K562 (cell line): ENCODE data around the gene C4orf17. TPM values are rescaled to one million over a fixed set of nuclear protein-coding genes. Genes with fewer than 3 reads are reported as not detected.

Experiments
- CBX8 ChIP-seq: fragments of 200-600 bp; sonication (generic); IDR thresholded peaks from 2 replicates; pipeline ENCODE4 v1.6.1; 2012; ENCODE audit warnings: borderline replicate concordance, mixed run types, low read depth, mild to moderate bottlenecking, moderate library complexity, mixed read lengths, low read length, control low read depth, inconsistent platforms; ENCODE audit not compliant: poor library complexity, severe bottlenecking; ENCODE audit errors: extremely low read depth
- CHD1 ChIP-seq: fragments of 200-600 bp; sonication (generic); IDR thresholded peaks from one replicate; pipeline ENCODE4 v1.6.1; 2012; ENCODE audit warnings: mild to moderate bottlenecking, moderate library complexity, low read length, inconsistent platforms
- NFIX ChIP-seq: fragments of 250-450 bp; sonication (Bioruptor Pico); IDR thresholded peaks from 2 replicates; pipeline ENCODE4 v1.4.0; 2020; ENCODE audit warnings: low read depth, mild to moderate bottlenecking, moderate library complexity
- PTRF ChIP-seq: fragments of 450-650 bp; IDR thresholded peaks from 2 replicates; pipeline ENCODE4 v1.6.1; 2016; ENCODE audit warnings: mild to moderate bottlenecking, missing genetic modification characterization, missing compliant biosample characterization
- SIN3A ChIP-seq, 2 experiments: fragments of 150-350 bp in 1 of 2; IDR thresholded peaks; 2 replicates each; pipeline ENCODE4 v1.6.1; 2011 to 2016; ENCODE audit warnings: borderline replicate concordance in 2 of 2, low read depth in 2 of 2, low read length in 2 of 2, mild to moderate bottlenecking in 2 of 2, moderate library complexity in 2 of 2; ENCODE audit not compliant: control insufficient read depth in 1 of 2
- TEAD4 ChIP-seq, 2 experiments: sonication (generic) in 1 of 2; formaldehyde crosslinking in 1 of 2; IDR thresholded peaks; 2 replicates each; pipeline versions ENCODE4 v1.6.1 to v1.8.0; 2012 to 2022; ENCODE audit warnings: borderline replicate concordance in 1 of 2, inconsistent platforms in 1 of 2, low read length in 1 of 2, mild to moderate bottlenecking in 1 of 2, missing genetic modification reagents in 1 of 2
- THRAP3 ChIP-seq: fragments of 450-650 bp; IDR thresholded peaks from 2 replicates; pipeline ENCODE4 v1.6.1; 2016; ENCODE audit warnings: mild to moderate bottlenecking, inconsistent platforms, borderline replicate concordance
- ZFP1 ChIP-seq: fragments of 450-650 bp; formaldehyde crosslinking; IDR thresholded peaks from 2 replicates; pipeline ENCODE4 v1.4.0; 2020; ENCODE audit warnings: mild to moderate bottlenecking, mixed read lengths
- polyA plus RNA-seq, 8 experiments: library from polyadenylated mRNA; depleted of rRNA in 4 of 8; stranded (reverse) in 5 of 8; unstranded in 3 of 8; fragments of >200 nt; fragmentation: Nextera tagmentation in 2 of 8; fragmentation: Illumina TruSeq in 1 of 8; extraction: Ambion mirVana in 2 of 8; extraction: Trizol in 1 of 8; gene quantifications; 2 replicates each; pipeline versions ENCODE4 v1.2.1 to v1.2.3, GENCODE V29; 2011 to 2014; ENCODE audit warnings: inconsistent platforms in 1 of 8, missing spikeins in 1 of 8
- total RNA-seq, 7 experiments: library from RNA; depleted of rRNA in 6 of 7; stranded (reverse); fragments of >200 nt in 6 of 7; fragmentation: Illumina TruSeq in 2 of 7; extraction: Trizol in 2 of 7; gene quantifications; 2 replicates each; pipeline versions ENCODE4 v1.2.1 to v1.2.3, GENCODE V29; 2011 to 2021; ENCODE audit warnings: low replicate concordance in 1 of 7
- TF ChIP-seq, protein P1 (sequence below): fragments of 450-650 bp; formaldehyde crosslinking; IDR thresholded peaks from 2 replicates; pipeline ENCODE4 v1.4.0; 2020; ENCODE audit warnings: mild to moderate bottlenecking, moderate library complexity
- TF ChIP-seq, protein P2 (sequence below): sonication (generic); formaldehyde crosslinking; IDR thresholded peaks from 2 replicates; pipeline ENCODE4 v1.8.0; 2022; ENCODE audit warnings: mild to moderate bottlenecking, missing genetic modification reagents
- TF ChIP-seq, protein P3 (sequence below): sonication (generic); formaldehyde crosslinking; IDR thresholded peaks from 2 replicates; pipeline ENCODE4 v1.8.1; 2023; ENCODE audit warnings: missing genetic modification reagents, mild to moderate bottlenecking, borderline replicate concordance
- TF ChIP-seq, protein P4 (sequence below): sonication (generic); formaldehyde crosslinking; IDR thresholded peaks from 2 replicates; pipeline ENCODE4 v1.8.1; 2022; ENCODE audit warnings: missing genetic modification reagents
- TF ChIP-seq, protein P5 (sequence below): sonication (generic); formaldehyde crosslinking; IDR thresholded peaks from 2 replicates; pipeline ENCODE4 v1.4.0; 2020; ENCODE audit warnings: mild to moderate bottlenecking, missing genetic modification reagents

The C4orf17 gene
- total and polyA plus RNA-seq, 9 of the 15 experiments (the other 6 are each of a cell fraction or from before 2014, with no cell fraction given), result not detected

DNA sequence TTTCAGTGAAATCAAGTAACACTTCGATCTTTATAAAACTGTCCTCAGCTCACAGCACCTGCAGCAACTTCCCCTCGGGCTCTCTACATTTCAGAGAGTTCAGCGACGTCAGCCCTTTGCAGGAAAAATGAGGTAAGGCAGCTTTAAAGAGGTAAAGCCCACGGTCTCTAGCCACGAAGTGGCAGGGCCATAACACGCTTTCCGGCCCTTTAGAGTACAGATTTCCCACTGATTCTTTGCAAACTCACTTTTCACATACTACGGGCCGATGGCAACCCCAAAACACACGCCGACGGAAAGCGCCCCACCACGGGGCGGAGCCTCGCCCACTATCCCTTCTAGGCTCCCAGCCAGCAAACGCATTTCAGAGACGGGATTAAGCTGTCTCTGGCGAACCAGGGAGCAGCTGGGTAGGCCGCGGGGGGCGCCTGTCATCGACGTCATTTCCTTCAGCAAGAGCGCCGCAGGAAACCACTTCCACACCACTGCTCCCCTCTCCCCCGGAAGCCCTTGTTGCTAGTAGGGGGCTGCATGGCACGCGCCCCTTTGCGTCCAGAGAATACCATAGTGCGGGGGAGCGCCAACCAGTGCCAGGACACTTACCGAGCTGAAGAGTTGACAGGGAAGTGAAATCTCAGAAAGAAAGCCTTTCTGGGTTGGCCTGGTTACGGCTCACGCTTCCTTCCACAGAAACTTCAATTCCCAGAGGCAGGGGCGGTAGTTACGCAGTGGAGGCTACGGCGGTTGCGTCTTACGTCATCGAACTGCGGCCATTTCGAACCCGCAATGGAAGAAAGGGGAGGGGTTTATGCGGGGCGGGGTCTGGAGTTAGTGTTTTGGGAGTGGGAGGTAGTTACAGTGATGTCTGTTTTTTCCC lies 52.7 kb downstream of the C4orf17 start, which contains the start of gene TRMT10A (continued):
- TF ChIP-seq, protein P1, sequence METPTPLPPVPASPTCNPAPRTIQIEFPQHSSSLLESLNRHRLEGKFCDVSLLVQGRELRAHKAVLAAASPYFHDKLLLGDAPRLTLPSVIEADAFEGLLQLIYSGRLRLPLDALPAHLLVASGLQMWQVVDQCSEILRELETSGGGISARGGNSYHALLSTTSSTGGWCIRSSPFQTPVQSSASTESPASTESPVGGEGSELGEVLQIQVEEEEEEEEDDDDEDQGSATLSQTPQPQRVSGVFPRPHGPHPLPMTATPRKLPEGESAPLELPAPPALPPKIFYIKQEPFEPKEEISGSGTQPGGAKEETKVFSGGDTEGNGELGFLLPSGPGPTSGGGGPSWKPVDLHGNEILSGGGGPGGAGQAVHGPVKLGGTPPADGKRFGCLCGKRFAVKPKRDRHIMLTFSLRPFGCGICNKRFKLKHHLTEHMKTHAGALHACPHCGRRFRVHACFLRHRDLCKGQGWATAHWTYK (CRISPR knock-in tag), result 0 out of 2 replicates have a peak, but pooled peaks have one; percentile 37
- no peak for TF ChIP-seq PTRF (tag)
- TF ChIP-seq, protein P2, sequence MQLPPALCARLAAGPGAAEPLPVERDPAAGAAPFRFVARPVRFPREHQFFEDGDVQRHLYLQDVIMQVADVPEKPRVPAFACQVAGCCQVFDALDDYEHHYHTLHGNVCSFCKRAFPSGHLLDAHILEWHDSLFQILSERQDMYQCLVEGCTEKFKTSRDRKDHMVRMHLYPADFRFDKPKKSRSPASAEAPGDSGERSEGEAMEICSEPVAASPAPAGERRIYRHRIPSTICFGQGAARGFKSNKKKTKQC (CRISPR knock-in tag), result 0 out of 2 replicates have a peak, but pooled peaks have one; percentile 18
- TF ChIP-seq THRAP3, result no peak
- TF ChIP-seq, protein P3, sequence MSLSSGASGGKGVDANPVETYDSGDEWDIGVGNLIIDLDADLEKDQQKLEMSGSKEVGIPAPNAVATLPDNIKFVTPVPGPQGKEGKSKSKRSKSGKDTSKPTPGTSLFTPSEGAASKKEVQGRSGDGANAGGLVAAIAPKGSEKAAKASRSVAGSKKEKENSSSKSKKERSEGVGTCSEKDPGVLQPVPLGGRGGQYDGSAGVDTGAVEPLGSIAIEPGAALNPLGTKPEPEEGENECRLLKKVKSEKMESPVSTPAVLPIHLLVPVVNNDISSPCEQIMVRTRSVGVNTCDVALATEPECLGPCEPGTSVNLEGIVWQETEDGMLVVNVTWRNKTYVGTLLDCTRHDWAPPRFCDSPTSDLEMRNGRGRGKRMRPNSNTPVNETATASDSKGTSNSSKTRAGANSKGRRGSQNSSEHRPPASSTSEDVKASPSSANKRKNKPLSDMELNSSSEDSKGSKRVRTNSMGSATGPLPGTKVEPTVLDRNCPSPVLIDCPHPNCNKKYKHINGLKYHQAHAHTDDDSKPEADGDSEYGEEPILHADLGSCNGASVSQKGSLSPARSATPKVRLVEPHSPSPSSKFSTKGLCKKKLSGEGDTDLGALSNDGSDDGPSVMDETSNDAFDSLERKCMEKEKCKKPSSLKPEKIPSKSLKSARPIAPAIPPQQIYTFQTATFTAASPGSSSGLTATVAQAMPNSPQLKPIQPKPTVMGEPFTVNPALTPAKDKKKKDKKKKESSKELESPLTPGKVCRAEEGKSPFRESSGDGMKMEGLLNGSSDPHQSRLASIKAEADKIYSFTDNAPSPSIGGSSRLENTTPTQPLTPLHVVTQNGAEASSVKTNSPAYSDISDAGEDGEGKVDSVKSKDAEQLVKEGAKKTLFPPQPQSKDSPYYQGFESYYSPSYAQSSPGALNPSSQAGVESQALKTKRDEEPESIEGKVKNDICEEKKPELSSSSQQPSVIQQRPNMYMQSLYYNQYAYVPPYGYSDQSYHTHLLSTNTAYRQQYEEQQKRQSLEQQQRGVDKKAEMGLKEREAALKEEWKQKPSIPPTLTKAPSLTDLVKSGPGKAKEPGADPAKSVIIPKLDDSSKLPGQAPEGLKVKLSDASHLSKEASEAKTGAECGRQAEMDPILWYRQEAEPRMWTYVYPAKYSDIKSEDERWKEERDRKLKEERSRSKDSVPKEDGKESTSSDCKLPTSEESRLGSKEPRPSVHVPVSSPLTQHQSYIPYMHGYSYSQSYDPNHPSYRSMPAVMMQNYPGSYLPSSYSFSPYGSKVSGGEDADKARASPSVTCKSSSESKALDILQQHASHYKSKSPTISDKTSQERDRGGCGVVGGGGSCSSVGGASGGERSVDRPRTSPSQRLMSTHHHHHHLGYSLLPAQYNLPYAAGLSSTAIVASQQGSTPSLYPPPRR (CRISPR knock-in tag), result no peak
- peak; percentile 22 for TF ChIP-seq CHD1
- TF ChIP-seq ZFP1 (CRISPR knock-in tag), result no peak
- no peak for TF ChIP-seq NFIX (CRISPR knock-in tag)
- TF ChIP-seq TEAD4 (IDR thresholded peaks at IDR 0.05; ENCODE audit: low read length), result no peak; the same call in 1 of the 2 replicates
- no peak for TF ChIP-seq TEAD4 (CRISPR knock-in tag; IDR thresholded peaks at IDR 0.05; ENCODE audit: borderline replicate concordance)
- TF ChIP-seq, protein P4, sequence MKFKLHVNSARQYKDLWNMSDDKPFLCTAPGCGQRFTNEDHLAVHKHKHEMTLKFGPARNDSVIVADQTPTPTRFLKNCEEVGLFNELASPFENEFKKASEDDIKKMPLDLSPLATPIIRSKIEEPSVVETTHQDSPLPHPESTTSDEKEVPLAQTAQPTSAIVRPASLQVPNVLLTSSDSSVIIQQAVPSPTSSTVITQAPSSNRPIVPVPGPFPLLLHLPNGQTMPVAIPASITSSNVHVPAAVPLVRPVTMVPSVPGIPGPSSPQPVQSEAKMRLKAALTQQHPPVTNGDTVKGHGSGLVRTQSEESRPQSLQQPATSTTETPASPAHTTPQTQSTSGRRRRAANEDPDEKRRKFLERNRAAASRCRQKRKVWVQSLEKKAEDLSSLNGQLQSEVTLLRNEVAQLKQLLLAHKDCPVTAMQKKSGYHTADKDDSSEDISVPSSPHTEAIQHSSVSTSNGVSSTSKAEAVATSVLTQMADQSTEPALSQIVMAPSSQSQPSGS (CRISPR knock-in tag), result no peak
- TF ChIP-seq CBX8, result no peak
- TF ChIP-seq SIN3A (IDR thresholded peaks at IDR 0.05; ENCODE audit: borderline replicate concordance in 2 of 2, control insufficient read depth in 1 of 2, low read depth in 2 of 2, low read length in 2 of 2), result peak; percentile 63 to 64; a peak in 2 of 4 replicates
- TF ChIP-seq, protein P5, sequence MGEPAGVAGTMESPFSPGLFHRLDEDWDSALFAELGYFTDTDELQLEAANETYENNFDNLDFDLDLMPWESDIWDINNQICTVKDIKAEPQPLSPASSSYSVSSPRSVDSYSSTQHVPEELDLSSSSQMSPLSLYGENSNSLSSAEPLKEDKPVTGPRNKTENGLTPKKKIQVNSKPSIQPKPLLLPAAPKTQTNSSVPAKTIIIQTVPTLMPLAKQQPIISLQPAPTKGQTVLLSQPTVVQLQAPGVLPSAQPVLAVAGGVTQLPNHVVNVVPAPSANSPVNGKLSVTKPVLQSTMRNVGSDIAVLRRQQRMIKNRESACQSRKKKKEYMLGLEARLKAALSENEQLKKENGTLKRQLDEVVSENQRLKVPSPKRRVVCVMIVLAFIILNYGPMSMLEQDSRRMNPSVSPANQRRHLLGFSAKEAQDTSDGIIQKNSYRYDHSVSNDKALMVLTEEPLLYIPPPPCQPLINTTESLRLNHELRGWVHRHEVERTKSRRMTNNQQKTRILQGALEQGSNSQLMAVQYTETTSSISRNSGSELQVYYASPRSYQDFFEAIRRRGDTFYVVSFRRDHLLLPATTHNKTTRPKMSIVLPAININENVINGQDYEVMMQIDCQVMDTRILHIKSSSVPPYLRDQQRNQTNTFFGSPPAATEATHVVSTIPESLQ (CRISPR knock-in tag), result 0 out of 2 replicates have a peak, but pooled peaks have one; percentile 43
